GM23338 (cell line): ENCODE measurements around the gene ALDH1B1. TPM values are rescaled to one million over a fixed set of nuclear protein-coding genes. Genes with fewer than 3 reads are reported as not detected.

Source experiments
- ATAC-seq: fragments of 200-7000 bp; cut with Tn5 transposase; 3 replicates; pipeline ENCODE4 v1.9.1; 2020
- DNase-seq: peaks from one replicate; pipeline ENCODE4 v3.0.0-alpha.2; 2015; ENCODE audit warnings: low spot score
- H2AFZ ChIP-seq: fragments of 200-600 bp; sonication (generic); 2 replicates; pipeline ENCODE4 v1.8.0; 2016; ENCODE audit warnings: antibody characterized with exemption, mild to moderate bottlenecking, moderate library complexity
- H3F3A ChIP-seq: fragments of 200-600 bp; sonication (generic); replicated peaks from 2 replicates; pipeline ENCODE4 v1.8.0; 2017; ENCODE audit warnings: antibody characterized with exemption, mixed run types, low read depth
- H3K27ac ChIP-seq: fragments of 200-600 bp; sonication (generic); 2 replicates; pipeline ENCODE4 v1.6.1; 2016; ENCODE audit warnings: low read depth
- H3K27me3 ChIP-seq: fragments of 200-600 bp; sonication (generic); 2 replicates; pipeline ENCODE4 v1.8.0; 2016; ENCODE audit warnings: mild to moderate bottlenecking, mixed run types, moderate library complexity; ENCODE audit not compliant: insufficient read depth
- H3K36me3 ChIP-seq: fragments of 200-600 bp; sonication (generic); 2 replicates; pipeline ENCODE4 v1.8.0; 2016; ENCODE audit warnings: mild to moderate bottlenecking; ENCODE audit not compliant: insufficient read depth
- H3K4me1 ChIP-seq: fragments of 200-600 bp; sonication (generic); 2 replicates; pipeline ENCODE4 v1.8.0; 2016; ENCODE audit warnings: mild to moderate bottlenecking, moderate library complexity; ENCODE audit not compliant: insufficient read depth
- H3K4me2 ChIP-seq: fragments of 200-600 bp; sonication (generic); 2 replicates; pipeline ENCODE4 v1.7.1; 2017; ENCODE audit warnings: mixed run types
- H3K4me3 ChIP-seq: fragments of 200-600 bp; sonication (generic); 2 replicates; pipeline ENCODE4 v1.6.1; 2016; ENCODE audit warnings: mixed run types
- H3K79me2 ChIP-seq: fragments of 200-600 bp; sonication (generic); replicated peaks from 2 replicates; pipeline ENCODE4 v1.8.0; 2017; ENCODE audit warnings: mild to moderate bottlenecking; ENCODE audit not compliant: insufficient read depth
- H3K9me2 ChIP-seq: fragments of 200-600 bp; sonication (generic); 2 replicates; pipeline ENCODE4 v1.8.0; 2017; ENCODE audit not compliant: insufficient read depth
- H4K20me1 ChIP-seq: fragments of 200-600 bp; sonication (generic); replicated peaks from 2 replicates; pipeline ENCODE4 v1.8.0; 2017; ENCODE audit warnings: mild to moderate bottlenecking; ENCODE audit not compliant: insufficient read depth
- H3K27ac Mint-ChIP-seq: 2 replicates; pipeline ENCODE4 v1.8.0; 2020; ENCODE audit warnings: inconsistent platforms, mild to moderate bottlenecking, moderate library complexity, mixed read lengths
- H3K27me3 Mint-ChIP-seq: 3 replicates; pipeline ENCODE4 v1.8.0; 2022; ENCODE audit warnings: low read depth, mild to moderate bottlenecking, moderate library complexity, mixed read lengths, inconsistent platforms; ENCODE audit not compliant: insufficient read depth, poor library complexity
- H3K36me3 Mint-ChIP-seq: 3 replicates; pipeline ENCODE4 v1.8.0; 2021; ENCODE audit warnings: low read depth, mild to moderate bottlenecking, inconsistent platforms, moderate library complexity, mixed read lengths
- H3K4me1 Mint-ChIP-seq: 3 replicates; pipeline ENCODE4 v1.8.0; 2020; ENCODE audit warnings: mild to moderate bottlenecking, inconsistent platforms, mixed read lengths
- H3K4me3 Mint-ChIP-seq: 3 replicates; pipeline ENCODE4 v1.8.0; 2021; ENCODE audit warnings: moderate library complexity, mild to moderate bottlenecking, inconsistent platforms, mixed read lengths
- H3K9me3 Mint-ChIP-seq: 3 replicates; pipeline ENCODE4 v1.8.0; 2020; ENCODE audit warnings: moderate library complexity, mild to moderate bottlenecking, inconsistent platforms, mixed read lengths
- EZH2 ChIP-seq: fragments of 200-600 bp; sonication (generic); IDR thresholded peaks from one replicate; pipeline ENCODE4 v1.8.0; 2017; ENCODE audit warnings: antibody characterized with exemption, mild to moderate bottlenecking, low read depth; ENCODE audit not compliant: unreplicated experiment
- EZH2phosphoT487 ChIP-seq: fragments of 200-600 bp; sonication (generic); IDR thresholded peaks from one replicate; pipeline ENCODE4 v1.8.1; 2018; ENCODE audit warnings: antibody characterized with exemption; ENCODE audit not compliant: unreplicated experiment
- JUNB ChIP-seq: IDR thresholded peaks from one replicate; pipeline ENCODE4 v1.6.1; 2016; ENCODE audit warnings: antibody characterized with exemption; ENCODE audit not compliant: unreplicated experiment
- NANOG ChIP-seq: IDR thresholded peaks from 2 replicates; pipeline ENCODE4 v1.6.1; 2016; ENCODE audit warnings: antibody characterized with exemption, borderline replicate concordance
- POLR2AphosphoS5 ChIP-seq: IDR thresholded peaks from 2 replicates; pipeline ENCODE4 v1.6.1; 2016; ENCODE audit warnings: antibody characterized with exemption, low read depth
- REST ChIP-seq: IDR thresholded peaks from one replicate; pipeline ENCODE4 v1.6.1; 2018; ENCODE audit warnings: antibody characterized with exemption; ENCODE audit not compliant: unreplicated experiment
- STAT1 ChIP-seq: IDR thresholded peaks from one replicate; pipeline ENCODE4 v1.6.1; 2016; ENCODE audit warnings: antibody characterized with exemption; ENCODE audit not compliant: unreplicated experiment
- ZNF114 ChIP-seq: fragments of 250-450 bp; sonication (Bioruptor Pico); IDR thresholded peaks from 2 replicates; pipeline ENCODE4 v1.5.0; 2020; ENCODE audit warnings: mild to moderate bottlenecking, moderate library complexity
- ZNF331 ChIP-seq: fragments of 250-450 bp; sonication (Bioruptor Pico); IDR thresholded peaks from 2 replicates; pipeline ENCODE4 v1.5.0; 2020; ENCODE audit warnings: low read depth, mild to moderate bottlenecking, moderate library complexity
- polyA plus RNA-seq: library from polyadenylated mRNA; unstranded; fragments of >200 nt; fragmentation: Nextera tagmentation; extraction: Ambion mirVana; gene quantifications from 2 replicates; pipeline ENCODE4 v1.2.1, GENCODE V29; 2016
- total RNA-seq: library from RNA; depleted of rRNA; stranded (reverse); fragments of >200 nt; shearing (Covaris generic); gene quantifications from 2 replicates; pipeline ENCODE4 v1.2.3, GENCODE V29; 2014
- TF ChIP-seq, protein P1 (sequence below), 2 experiments: fragments of 200-600 bp in 1 of 2; sonication (generic) in 1 of 2; conservative IDR thresholded peaks; 2 replicates each; pipeline versions ENCODE4 v1.5.1 to v1.6.1; 2016 to 2017; ENCODE audit warnings: antibody characterized with exemption in 2 of 2, low read depth in 2 of 2, mild to moderate bottlenecking in 2 of 2, moderate library complexity in 1 of 2

Gene ALDH1B1
- total and polyA plus RNA-seq, 2 experiments from 2014 or later = 37.5 to 74.8 TPM

- no peak for TF ChIP-seq REST
- TF ChIP-seq EZH2phosphoT487 = no peak
- TF ChIP-seq NANOG = no peak
- TF ChIP-seq EZH2 = no peak
- no peak for TF ChIP-seq ZNF114 (CRISPR knock-in tag)
- no peak for TF ChIP-seq POLR2AphosphoS5
- TF ChIP-seq JUNB = no peak
- TF ChIP-seq, protein P1, sequence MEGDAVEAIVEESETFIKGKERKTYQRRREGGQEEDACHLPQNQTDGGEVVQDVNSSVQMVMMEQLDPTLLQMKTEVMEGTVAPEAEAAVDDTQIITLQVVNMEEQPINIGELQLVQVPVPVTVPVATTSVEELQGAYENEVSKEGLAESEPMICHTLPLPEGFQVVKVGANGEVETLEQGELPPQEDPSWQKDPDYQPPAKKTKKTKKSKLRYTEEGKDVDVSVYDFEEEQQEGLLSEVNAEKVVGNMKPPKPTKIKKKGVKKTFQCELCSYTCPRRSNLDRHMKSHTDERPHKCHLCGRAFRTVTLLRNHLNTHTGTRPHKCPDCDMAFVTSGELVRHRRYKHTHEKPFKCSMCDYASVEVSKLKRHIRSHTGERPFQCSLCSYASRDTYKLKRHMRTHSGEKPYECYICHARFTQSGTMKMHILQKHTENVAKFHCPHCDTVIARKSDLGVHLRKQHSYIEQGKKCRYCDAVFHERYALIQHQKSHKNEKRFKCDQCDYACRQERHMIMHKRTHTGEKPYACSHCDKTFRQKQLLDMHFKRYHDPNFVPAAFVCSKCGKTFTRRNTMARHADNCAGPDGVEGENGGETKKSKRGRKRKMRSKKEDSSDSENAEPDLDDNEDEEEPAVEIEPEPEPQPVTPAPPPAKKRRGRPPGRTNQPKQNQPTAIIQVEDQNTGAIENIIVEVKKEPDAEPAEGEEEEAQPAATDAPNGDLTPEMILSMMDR (conservative IDR thresholded peaks at IDR 0.05; ENCODE audit: low read depth in 2 of 2) = no peak
Observed at GRCh38 chr9:38360839-38361472, 31.5 kb upstream of the ALDH1B1 start (continued).

DNA sequence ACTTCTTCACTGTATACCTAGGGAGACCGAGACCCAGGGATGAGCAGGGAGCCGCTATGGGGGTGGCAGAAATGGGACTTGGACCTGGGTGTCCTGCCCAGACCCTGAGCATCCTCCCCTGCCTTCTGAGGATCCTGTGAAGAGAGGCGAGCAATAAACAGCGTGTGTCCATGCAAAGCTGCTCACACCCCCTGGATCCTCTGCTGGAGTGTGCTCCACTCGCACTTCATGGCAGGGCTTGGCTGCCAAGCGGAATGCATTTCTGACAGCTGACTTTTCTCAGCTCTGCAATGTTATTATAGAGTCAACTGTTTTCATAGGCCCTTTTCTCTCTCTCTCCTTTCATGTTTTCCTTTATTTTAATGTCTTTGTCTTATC, 31.0 kb upstream of the ALDH1B1 start:
- no peaks in the 10 kb centered on the region for H3K27me3 ChIP-seq
- no peak overlapping the region for H3K4me3 Mint-ChIP-seq
- H3K27ac Mint-ChIP-seq = no peak overlapping the region

More for the DNA sequence above, 31.0 kb upstream of the ALDH1B1 start:
- H3K36me3 ChIP-seq = no peaks in the 10 kb centered on the region
- no peak overlapping the region for H3K4me2 ChIP-seq
- peaks cover 2% of the 10 kb centered on the region; the same call in 2 of the 3 replicates for H3K4me1 Mint-ChIP-seq
- H2AFZ ChIP-seq = no peak overlapping the region
- TF ChIP-seq ZNF331 (CRISPR knock-in tag) (no peak), EZH2phosphoT487 (no peak), REST (no peak), STAT1 (no peak), EZH2 (no peak)
- TF ChIP-seq, protein P1 (conservative IDR thresholded peaks at IDR 0.05; ENCODE audit: low read depth in 2 of 2) = no peak
- ATAC-seq = peak; percentile 53; the same call in 2 of the 3 replicates
- no peak overlapping the region for H3K27ac ChIP-seq
- H3F3A ChIP-seq = no peaks in the 10 kb centered on the region
- H3K4me1 ChIP-seq = 0 out of 2 replicates have a peak, but pooled peaks cover 7% of the 10 kb centered on the region
- H3K9me2 ChIP-seq = no peaks in the 10 kb centered on the region
- H3K79me2 ChIP-seq = no peaks in the 10 kb centered on the region
- H3K4me3 ChIP-seq = no peak overlapping the region
- H3K27me3 Mint-ChIP-seq = peaks cover 6% of the 10 kb centered on the region
- H3K9me3 Mint-ChIP-seq = no peaks in the 10 kb centered on the region
- H4K20me1 ChIP-seq = no peaks in the 10 kb centered on the region
- H3K36me3 Mint-ChIP-seq = no peaks in the 10 kb centered on the region
- DNase-seq = no peak
